WTC11 (cell line): Measurements from ENCODE around the gene MKI67.

Source experiments
- CREM ChIP-seq: sonication (generic); formaldehyde crosslinking; IDR thresholded peaks from 2 replicates; pipeline ENCODE4 v1.8.1; 2022; ENCODE audit warnings: mild to moderate bottlenecking, missing genetic modification reagents, moderate library complexity
- CTCF ChIP-seq: fragments of 200-600 bp; IDR thresholded peaks from 2 replicates; pipeline ENCODE4 v1.8.0; 2022; ENCODE audit warnings: antibody characterized with exemption
- MAX ChIP-seq: sonication (generic); formaldehyde crosslinking; IDR thresholded peaks from 2 replicates; pipeline ENCODE4 v1.8.0; 2022; ENCODE audit warnings: mild to moderate bottlenecking, missing genetic modification reagents
- USF1 ChIP-seq: sonication (generic); formaldehyde crosslinking; IDR thresholded peaks from 2 replicates; pipeline ENCODE4 v1.8.0; 2022; ENCODE audit warnings: mild to moderate bottlenecking, missing genetic modification reagents
- USF2 ChIP-seq: sonication (generic); formaldehyde crosslinking; IDR thresholded peaks from 2 replicates; pipeline ENCODE4 v1.8.1; 2023; ENCODE audit warnings: mild to moderate bottlenecking, missing genetic modification reagents, moderate library complexity

- no peak for TF ChIP-seq CTCF
- no peak for TF ChIP-seq USF1 (CRISPR knock-in tag)
- no peak for TF ChIP-seq CREM (CRISPR knock-in tag)
- TF ChIP-seq MAX (CRISPR knock-in tag): no peak
- no peak for TF ChIP-seq USF2 (CRISPR knock-in tag)
Observed at GRCh38 chr10:128086003-128086863, 40.0 kb downstream of the MKI67 start.
